KMS-11 (cell line): ENCODE results near the gene KLHL11.
"Not testable (repeated sequence)": the region's sequence is repeated elsewhere in the genome, so short reads cannot be mapped to it uniquely, and the experiment has no call there.

ENCODE experiments used
- H2AFZ ChIP-seq: fragments of 200-600 bp; sonication (generic); 2 replicates; pipeline ENCODE4 v1.6.1; 2016; ENCODE audit warnings: antibody characterized with exemption, mixed run types, low read depth
- H3K27ac ChIP-seq: fragments of 200-600 bp; sonication (generic); 2 replicates; pipeline ENCODE4 v1.6.1; 2016; ENCODE audit warnings: mild to moderate bottlenecking, mixed run types
- H3K27me3 ChIP-seq: fragments of 200-600 bp; sonication (generic); 2 replicates; pipeline ENCODE4 v1.6.1; 2017; ENCODE audit warnings: mild to moderate bottlenecking, low read depth, mixed run types, moderate library complexity; ENCODE audit not compliant: insufficient read depth
- H3K36me3 ChIP-seq: fragments of 200-600 bp; sonication (generic); 2 replicates; pipeline ENCODE4 v1.6.1; 2017; ENCODE audit warnings: mild to moderate bottlenecking, mixed run types; ENCODE audit not compliant: insufficient read depth
- H3K4me1 ChIP-seq: fragments of 200-600 bp; sonication (generic); 2 replicates; pipeline ENCODE4 v1.6.1; 2016; ENCODE audit warnings: mild to moderate bottlenecking, low read depth, mixed run types; ENCODE audit not compliant: poor library complexity, severe bottlenecking
- H3K4me2 ChIP-seq: fragments of 200-600 bp; sonication (generic); 2 replicates; pipeline ENCODE4 v1.7.0; 2016; ENCODE audit warnings: mild to moderate bottlenecking, mixed run types
- H3K4me3 ChIP-seq: fragments of 200-600 bp; sonication (generic); IDR thresholded peaks from 2 replicates; pipeline ENCODE4 v1.6.1; 2017; ENCODE audit warnings: low read depth, low read length, mixed read lengths; ENCODE audit not compliant: insufficient read depth
- H3K79me2 ChIP-seq: fragments of 200-600 bp; sonication (generic); 2 replicates; pipeline ENCODE4 v1.6.1; 2016; ENCODE audit warnings: low read depth, mixed run types; ENCODE audit not compliant: insufficient read depth
- H3K9ac ChIP-seq: fragments of 200-600 bp; sonication (generic); 2 replicates; pipeline ENCODE4 v1.6.1; 2016; ENCODE audit warnings: mild to moderate bottlenecking, mixed run types
- H4K20me1 ChIP-seq: fragments of 200-600 bp; sonication (generic); 2 replicates; pipeline ENCODE4 v1.6.1; 2016; ENCODE audit warnings: mild to moderate bottlenecking, mixed run types; ENCODE audit not compliant: insufficient read depth
- TF ChIP-seq, protein P1 (sequence below): fragments of 200-600 bp; sonication (generic); conservative IDR thresholded peaks from 2 replicates; pipeline ENCODE4 v1.6.1; 2017; ENCODE audit warnings: low read depth, mild to moderate bottlenecking, antibody characterized with exemption, low read length, moderate library complexity, mixed read lengths

Gene KLHL11

DNA sequence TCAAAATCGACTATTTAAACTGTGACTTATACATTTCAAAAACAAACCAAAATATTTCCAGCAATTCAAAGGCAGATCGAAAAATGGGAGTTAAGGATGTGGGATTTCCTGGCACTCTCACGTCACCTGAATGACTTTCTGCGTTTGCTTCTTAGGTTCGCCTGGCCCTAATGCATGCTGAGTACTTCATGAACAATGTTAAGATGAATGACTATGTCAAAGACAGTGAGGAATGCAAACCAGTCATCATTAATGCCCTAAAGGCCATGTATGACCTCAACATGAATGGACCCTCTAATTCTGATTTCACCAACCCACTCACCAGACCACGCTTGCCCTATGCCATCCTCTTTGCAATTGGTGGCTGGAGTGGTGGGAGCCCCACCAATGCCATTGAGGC, 20.3 kb downstream of the KLHL11 start:
- TF ChIP-seq, protein P1, sequence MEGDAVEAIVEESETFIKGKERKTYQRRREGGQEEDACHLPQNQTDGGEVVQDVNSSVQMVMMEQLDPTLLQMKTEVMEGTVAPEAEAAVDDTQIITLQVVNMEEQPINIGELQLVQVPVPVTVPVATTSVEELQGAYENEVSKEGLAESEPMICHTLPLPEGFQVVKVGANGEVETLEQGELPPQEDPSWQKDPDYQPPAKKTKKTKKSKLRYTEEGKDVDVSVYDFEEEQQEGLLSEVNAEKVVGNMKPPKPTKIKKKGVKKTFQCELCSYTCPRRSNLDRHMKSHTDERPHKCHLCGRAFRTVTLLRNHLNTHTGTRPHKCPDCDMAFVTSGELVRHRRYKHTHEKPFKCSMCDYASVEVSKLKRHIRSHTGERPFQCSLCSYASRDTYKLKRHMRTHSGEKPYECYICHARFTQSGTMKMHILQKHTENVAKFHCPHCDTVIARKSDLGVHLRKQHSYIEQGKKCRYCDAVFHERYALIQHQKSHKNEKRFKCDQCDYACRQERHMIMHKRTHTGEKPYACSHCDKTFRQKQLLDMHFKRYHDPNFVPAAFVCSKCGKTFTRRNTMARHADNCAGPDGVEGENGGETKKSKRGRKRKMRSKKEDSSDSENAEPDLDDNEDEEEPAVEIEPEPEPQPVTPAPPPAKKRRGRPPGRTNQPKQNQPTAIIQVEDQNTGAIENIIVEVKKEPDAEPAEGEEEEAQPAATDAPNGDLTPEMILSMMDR = no peak
- Histone ChIP-seq H3K9ac (no peak overlapping the region), H2AFZ (no peak overlapping the region), H3K4me2 (no peak overlapping the region), H4K20me1 (0 out of 2 replicates have a peak, but pooled peaks cover 5% of the 10 kb centered on the region), H3K27ac (no peak overlapping the region), H3K4me1 (no peaks in the 10 kb centered on the region), H3K27me3 (no peaks in the 10 kb centered on the region), H3K4me3 (no peak overlapping the region), H3K36me3 (no peaks in the 10 kb centered on the region), H3K79me2 (peaks cover 9% of the 10 kb centered on the region; the same call in 1 of the 2 replicates)

DNA sequence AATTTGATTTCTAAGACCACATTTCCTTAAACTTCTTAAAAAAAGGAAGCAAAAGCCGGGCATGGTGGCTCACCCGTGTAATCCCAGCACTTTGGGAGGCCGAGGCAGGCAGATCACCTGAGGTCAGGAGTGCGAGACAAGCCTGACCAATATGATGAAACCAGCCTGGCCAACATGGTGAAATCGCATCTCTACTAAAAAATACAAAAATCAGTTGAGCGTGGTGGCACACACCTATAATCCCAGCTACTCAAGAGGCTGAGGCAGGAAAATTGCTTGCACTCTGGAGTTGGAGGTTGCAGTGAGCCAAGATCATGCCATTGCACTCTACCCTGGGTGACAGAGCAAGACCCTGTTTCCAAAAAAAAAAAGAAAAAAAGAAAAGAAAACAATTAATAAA, 24.4 kb downstream of the KLHL11 start:
- H3K4me2 ChIP-seq, H4K20me1 ChIP-seq, H3K9ac ChIP-seq: not testable (repeated sequence)

DNA sequence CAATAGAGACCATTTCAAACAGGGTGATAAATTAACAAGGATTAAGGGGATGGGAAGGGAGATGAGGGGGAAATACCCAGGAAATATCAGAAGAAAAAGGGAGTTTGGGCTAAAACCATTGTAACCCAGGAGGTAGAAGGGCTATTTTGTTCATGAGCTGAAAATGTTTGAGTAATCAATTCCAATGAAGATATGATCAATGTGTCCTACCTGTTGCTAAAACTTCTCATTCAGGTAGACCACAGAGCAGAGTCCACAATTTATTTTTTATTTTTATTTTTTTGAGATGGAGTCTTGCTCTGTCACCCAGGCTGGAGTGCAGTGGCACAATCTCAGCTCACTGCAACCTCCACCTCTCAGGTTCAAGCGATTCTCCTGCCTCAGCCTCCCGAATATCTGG, 25.8 kb downstream of the KLHL11 start:
- peaks cover 17% of the 10 kb centered on the region for H3K4me1 ChIP-seq
- H3K36me3 ChIP-seq, H3K4me3 ChIP-seq, H3K4me2 ChIP-seq, H3K27me3 ChIP-seq, H3K27ac ChIP-seq, H3K79me2 ChIP-seq, H3K9ac ChIP-seq, H4K20me1 ChIP-seq, H2AFZ ChIP-seq: not testable (repeated sequence)

More for the DNA sequence above, 24.4 kb downstream of the KLHL11 start:
- not testable (repeated sequence) for H3K27me3 ChIP-seq, H3K36me3 ChIP-seq, H2AFZ ChIP-seq, H3K4me3 ChIP-seq, H3K27ac ChIP-seq, H3K79me2 ChIP-seq
- peaks cover 10% of the 10 kb centered on the region for H3K4me1 ChIP-seq

DNA sequence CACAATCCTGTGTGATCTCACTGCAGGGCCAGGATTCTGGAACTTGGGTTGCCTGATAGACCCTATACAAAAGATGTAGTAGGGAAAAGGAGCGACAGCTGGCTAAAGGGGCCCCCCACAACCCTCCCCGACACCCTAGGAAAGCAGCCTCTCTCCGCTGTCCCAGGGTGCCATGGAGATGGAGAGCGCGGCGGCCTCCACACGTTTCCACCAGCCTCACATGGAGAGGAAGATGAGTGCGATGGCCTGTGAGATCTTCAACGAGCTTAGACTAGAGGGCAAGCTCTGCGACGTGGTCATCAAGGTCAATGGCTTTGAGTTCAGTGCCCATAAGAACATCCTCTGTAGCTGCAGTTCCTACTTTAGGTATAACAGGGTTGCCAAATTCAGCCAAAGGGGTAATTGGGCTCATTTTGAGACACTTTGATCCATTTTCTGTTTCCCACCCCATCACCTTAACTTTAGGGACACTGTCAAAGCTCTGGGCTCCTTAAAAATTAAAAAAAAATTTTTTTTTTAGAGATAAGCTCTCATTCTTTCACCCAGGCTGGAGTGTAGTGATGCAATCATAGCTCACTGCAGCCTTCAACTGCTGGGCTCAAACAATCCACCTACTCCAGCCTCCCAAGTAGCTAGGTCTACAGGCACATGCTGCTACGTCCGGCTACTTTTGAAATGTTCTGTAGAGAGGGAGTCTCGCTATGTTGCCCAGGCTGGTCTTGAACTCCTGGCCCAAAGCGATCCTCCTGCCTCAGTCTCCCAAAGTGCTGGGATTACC, 27.3 kb downstream of the KLHL11 start, which contains the start of gene KLHL10:
KLHL10 (plus strand) TSS at position 65 of the 778 bp plus-strand sequence; CDS start at position 173, 108 bp downstream.
- no peaks in the 10 kb centered on the region for H3K36me3 ChIP-seq
- peak within 1 kb of the TSS; percentile 99 for H3K4me2 ChIP-seq
- peak within 1 kb of the TSS; percentile 8; the same call in 1 of the 2 replicates for H3K27ac ChIP-seq
- peaks cover 17% of the 10 kb centered on the region for H3K4me1 ChIP-seq
- H3K4me3 ChIP-seq = no peak within 1 kb of the TSS
- no peaks in the 10 kb centered on the region; the same call in 1 of the 2 replicates for H3K79me2 ChIP-seq
- H4K20me1 ChIP-seq = no peaks in the 10 kb centered on the region
- TF ChIP-seq, protein P1 = no peak
- no peaks in the 10 kb centered on the region for H3K27me3 ChIP-seq
- H3K9ac ChIP-seq = peak within 1 kb of the TSS; percentile 35; the same call in 1 of the 2 replicates
- peak within 1 kb of the TSS; percentile 100 for H2AFZ ChIP-seq

DNA sequence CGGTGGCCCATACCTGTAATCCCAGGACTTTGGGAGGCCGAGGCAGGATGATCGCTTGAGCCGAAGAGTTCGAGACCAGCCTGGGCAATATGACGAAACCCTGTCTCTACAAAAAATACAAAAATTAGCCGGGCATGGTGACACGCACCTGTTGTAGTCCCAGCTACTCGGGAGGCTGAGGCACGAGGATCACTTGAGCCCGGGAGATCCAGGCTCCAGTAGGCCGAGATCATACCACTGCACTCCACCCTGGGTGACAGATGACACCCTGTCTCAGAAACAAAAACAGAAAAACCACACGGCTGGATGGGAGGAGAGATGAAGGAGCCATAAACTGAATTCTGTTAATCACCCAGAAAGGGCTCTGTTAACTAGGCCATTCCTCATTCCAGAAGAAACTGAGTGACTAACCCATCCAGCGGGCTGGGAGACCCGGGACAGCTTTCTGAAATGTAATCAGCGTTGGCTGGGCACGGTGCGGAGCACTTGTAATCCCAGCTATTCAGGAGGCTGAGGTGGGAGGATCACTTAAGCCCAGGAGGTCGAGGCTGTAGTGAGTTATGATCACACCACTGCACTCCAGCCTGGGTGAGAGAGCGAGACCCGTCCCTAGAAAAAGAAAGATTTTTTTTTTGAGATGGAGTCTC, 28.6 kb downstream of the KLHL11 start:
- TF ChIP-seq, protein P1 = no peak
- Histone ChIP-seq H3K4me1 (peaks cover 17% of the 10 kb centered on the region), H3K36me3 (no peaks in the 10 kb centered on the region), H3K4me2 (peak overlapping the region; percentile 99), H3K27ac (peak overlapping the region; percentile 8; the same call in 1 of the 2 replicates), H3K27me3 (no peaks in the 10 kb centered on the region), H3K79me2 (no peaks in the 10 kb centered on the region; the same call in 1 of the 2 replicates), H3K4me3 (no peak overlapping the region), H2AFZ (peak overlapping the region; percentile 100), H4K20me1 (no peaks in the 10 kb centered on the region), H3K9ac (peak overlapping the region; percentile 35; the same call in 1 of the 2 replicates)
